ENCODE results near the gene ETV5.

DNA sequence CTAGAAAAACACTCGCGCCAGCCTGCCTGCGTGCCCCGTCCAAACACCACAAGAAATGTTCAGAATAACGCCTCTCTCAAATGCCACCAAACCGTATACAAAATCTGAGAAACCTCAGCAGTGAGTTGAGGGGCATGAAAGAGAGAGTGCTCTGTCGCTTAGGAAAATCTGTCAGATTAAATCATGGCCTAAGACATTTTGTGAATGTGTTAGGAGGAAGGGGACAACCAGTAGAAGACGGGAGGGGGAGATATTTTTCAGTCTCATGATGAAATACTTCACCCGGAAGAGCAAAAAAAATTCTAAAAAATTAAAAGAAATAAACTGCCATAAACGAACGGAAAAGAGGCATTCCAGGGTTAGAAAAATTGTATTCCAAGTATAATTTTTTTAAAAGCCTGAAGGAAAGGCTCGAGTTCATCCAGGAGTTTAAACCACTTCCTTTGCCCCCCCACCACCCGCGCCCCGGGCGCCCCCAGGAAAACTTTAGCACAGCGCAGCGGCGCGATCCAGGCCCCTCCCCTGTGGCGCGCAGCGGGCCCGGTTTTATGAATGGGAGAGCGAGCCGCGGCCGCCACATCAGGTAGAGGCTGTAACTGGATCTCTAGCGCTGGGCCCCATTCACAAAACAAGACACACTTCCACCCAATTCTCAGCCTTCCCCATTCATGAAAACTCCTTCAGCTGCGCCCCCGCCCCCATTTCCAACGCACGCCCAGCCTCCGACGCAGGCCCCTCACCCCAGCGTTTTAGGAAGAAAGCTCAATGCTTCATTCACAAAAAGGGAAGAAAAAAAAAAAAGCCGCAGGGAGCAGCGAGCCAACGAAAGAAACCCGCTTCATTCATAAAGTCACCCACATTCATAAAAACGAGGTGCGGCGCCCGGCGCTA lies 1.4 kb downstream of the ETV5 start:
- TF ChIP-seq, protein P1, sequence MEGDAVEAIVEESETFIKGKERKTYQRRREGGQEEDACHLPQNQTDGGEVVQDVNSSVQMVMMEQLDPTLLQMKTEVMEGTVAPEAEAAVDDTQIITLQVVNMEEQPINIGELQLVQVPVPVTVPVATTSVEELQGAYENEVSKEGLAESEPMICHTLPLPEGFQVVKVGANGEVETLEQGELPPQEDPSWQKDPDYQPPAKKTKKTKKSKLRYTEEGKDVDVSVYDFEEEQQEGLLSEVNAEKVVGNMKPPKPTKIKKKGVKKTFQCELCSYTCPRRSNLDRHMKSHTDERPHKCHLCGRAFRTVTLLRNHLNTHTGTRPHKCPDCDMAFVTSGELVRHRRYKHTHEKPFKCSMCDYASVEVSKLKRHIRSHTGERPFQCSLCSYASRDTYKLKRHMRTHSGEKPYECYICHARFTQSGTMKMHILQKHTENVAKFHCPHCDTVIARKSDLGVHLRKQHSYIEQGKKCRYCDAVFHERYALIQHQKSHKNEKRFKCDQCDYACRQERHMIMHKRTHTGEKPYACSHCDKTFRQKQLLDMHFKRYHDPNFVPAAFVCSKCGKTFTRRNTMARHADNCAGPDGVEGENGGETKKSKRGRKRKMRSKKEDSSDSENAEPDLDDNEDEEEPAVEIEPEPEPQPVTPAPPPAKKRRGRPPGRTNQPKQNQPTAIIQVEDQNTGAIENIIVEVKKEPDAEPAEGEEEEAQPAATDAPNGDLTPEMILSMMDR (conservative IDR thresholded peaks at IDR 0.05; ENCODE audit: low read depth, low read length), result no peak
- TF ChIP-seq EZH2 (IDR thresholded peaks at IDR 0.05; ENCODE audit: borderline replicate concordance, low read depth, low read length, poor library complexity, severe bottlenecking), result no peak

Data from A673 (cell line).